Measurements from ENCODE around the gene HOMER2.
"Not testable (repeated sequence)": the region's sequence is repeated elsewhere in the genome, so short reads cannot be mapped to it uniquely, and the experiment has no call there.

Gene HOMER2

DNA sequence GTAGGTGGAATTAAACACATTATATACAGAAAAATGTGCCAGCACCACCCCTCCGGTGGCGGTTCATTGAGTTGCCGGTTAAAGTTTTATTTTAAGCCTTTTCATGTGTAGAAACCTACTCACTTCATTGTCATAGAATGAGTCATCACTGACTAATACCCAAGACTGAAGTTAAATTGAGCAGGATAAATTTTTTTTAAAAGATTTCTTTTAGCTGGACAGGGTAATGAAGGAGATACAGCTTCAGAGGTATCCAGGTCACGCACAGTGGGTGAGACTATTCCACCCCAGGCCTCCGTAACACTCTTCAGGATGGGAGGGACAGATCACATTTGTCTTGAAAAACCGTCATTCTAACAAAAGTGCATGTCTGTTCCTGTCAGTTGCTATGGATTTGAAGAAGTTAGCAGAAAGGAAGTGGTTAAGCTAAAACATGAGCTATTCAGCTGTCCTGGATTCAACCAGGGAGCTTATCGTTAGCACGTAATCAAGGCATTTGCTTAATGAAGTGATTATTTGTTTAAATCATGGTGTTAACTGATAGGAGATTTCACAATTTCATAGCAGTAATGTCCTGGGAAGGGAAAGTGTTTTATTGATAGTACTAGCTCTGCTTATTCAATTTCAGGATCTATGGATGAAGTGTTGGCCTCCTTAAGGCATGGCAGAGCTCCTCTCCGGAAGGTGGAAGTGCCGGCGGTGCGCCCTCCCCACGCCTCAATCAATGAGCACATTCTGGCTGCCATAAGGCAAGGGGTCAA is 119.7 kb downstream of the HOMER2 start:
- DNase-seq (ENCODE audit: low read depth in 3 of 3): peak in 2 of 3 experiments; percentile 18 to 45

DNA sequence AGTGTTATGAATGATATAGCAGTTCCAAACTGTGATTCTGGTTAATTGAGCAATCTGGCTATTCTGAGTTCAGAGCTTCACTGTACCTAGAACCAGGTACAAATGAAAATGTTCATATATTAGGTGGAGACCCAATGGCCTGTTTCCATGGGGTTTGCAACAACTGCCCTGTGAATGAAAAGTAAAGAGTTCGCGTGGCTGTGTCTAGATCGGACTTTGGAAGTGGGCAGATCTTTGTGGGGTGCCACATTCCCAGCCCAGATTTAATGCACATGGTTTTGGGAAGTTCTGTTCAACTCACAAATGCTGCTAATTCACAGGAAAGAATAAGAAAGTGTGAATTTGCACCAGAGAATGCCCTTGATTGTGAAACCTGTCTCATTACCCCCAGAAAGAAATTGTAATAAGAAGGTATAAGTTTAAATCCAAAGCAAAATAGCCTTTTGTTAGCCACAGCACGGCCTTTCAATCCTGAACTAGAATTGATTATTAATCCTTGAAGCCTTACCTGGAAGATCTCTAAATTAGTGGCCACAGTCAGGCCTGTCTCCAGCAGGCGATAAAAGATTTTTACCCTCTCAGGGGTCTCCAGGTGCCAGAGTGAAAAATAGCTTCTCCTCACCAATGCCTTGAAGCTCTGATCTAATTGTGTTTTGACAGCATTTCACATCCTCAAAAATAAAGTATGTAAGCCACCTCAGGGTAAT is 120.5 kb downstream of the HOMER2 start:
- no peak for DNase-seq (ENCODE audit: low read depth in 3 of 3)

DNA sequence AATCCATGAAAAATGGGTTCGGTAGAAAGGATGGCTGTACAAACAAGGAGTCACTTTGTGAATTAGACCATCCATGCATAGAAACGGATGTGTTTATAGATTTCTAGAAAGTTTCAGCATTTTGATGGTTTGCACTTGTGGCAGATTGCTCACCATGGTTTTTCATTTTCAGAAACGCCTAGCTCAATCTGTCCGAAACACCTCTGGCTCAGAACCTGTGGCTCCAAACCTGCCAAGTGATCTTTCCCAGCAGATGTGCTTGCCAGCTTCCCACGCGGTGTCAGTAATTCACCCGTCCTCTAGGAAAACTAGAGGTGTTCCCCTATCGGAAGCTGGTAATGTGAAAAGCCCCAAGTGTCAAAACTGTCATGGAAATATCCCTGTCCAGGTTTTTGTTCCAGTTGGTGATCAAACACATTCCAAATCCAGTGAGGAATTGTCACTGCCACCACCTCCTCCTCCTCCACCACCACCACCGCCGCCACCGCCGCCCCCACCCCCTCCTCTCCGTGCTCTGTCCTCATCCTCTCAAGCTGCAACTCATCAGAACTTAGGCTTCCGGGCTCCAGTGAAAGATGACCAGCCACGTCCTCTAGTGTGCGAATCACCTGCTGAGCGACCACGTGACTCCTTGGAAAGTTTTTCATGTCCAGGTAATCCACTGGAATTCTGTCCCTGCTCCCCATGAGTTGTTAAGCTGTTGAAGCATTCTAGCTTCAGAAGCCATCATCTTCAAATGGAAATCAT is 121.9 kb downstream of the HOMER2 start:
- DNase-seq (ENCODE audit: low read depth in 3 of 3): no peak

DNA sequence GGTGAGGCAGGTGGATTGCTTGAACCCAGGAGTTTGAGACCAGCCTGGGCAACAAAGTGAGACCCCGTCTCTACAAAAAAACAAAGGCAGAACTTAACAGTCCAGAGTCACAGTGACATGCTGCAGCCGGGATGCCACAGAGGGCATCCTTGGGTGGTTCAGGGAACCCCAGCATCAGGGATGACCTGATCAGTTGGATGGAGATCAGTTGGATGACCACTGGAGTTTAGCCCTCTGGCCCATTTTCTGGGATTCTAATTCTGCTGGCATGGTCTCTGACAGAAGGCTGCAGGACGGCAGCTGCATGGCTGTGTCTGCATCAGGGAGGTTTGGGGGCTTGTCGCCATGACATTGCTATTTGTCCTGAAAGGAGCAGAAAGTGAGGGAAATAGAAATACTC is 123.3 kb downstream of the HOMER2 start:
- DNase-seq (ENCODE audit: low read depth in 3 of 3): no peak

DNA sequence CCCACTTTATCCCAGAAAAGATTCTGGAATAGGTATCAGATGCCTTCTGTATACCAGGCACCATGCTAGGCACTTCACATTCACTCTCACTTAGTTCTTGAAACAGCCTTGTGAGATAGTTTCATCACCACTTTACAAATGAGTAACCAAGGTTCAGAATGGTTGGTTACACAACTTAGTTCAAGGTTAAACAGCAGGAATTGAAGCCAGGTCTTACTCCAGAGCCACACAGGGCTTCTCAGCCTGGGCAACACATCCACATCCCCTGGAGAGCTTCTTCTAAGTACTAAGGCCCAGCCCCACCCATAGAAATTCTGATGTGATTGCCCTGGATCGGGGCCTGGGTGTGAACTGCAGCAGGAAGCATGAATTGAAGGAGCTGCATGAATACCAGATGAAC is 124.4 kb downstream of the HOMER2 start:
- no peak for DNase-seq (ENCODE audit: low read depth in 3 of 3)

DNA sequence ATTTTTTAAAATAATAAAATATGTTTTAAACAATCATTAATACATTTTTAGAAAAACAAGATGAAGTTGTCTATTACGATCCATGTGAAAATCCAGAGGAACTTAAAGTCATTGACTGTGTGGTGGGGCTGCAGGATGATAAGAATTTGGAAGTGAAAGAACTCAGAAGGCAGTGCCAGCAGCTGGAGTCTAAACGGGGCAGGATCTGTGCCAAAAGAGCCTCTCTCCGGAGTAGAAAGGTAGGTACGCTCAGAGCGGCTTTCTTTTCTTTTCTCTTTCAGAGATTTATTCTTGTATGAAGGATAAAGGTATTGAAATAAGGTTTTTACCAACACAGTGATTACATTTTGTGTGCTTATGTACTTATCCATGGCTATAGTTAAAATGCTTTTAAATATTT is 129.5 kb downstream of the HOMER2 start:
- no peak for DNase-seq (ENCODE audit: low read depth in 3 of 3)

DNA sequence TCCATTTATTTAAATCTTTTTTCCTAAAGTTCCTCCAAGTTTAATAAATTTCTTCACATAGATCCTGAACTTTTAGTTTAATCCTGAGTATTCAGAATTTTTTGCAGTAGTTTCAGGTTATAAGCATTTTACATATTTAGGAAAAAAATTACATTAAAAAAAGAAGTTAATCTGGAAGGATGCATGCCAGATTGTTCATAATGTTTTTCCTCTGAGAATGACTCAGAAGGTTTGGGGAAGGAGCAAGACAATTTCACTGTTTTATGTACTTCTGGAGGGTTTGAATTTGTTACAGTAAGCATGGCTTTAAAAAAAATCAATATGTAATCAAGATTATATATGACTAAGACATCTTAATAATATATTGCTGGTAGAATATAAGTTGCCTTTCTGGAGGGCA is 130.7 kb downstream of the HOMER2 start:
- not testable (repeated sequence) for DNase-seq (ENCODE audit: low read depth in 3 of 3)

DNA sequence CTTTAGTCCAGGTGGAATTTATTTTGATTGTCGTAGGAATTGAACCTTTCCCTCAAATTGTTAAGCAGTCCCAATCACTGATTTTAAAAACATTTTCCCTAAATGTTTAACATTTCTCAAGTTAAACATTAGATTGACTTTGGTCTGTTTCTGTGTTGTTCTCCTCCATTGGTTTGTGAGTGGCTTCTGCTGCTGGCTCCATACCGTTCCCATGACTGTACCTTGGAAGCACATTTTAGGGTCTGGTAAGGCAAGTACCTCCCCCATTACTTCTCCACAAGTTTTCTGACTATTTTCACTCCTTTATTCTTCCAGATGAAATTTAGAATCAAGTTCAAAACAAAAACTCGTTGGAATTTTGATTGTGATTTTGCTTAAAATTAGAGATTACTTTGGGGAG is 131.1 kb downstream of the HOMER2 start:
- not testable (repeated sequence) for DNase-seq (ENCODE audit: low read depth in 3 of 3)

DNA sequence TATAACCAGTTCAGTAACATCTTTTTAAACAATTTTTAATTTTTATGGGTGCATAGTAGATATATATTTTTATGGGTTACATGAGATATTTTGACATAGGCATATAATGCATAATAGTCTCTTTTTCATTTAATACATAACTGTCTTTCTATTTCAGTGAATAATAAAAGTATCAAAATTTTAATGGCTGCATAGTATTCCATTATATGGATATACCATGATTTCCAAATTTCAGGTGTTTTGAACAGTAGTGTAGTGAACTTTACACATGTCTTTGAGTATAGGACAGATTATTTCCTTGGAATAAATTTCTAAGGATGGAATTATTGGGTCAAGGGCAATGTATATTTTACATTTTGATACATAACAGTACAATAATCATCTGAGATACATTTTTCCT is 132.4 kb downstream of the HOMER2 start:
- no peak for DNase-seq (ENCODE audit: low read depth in 3 of 3)

DNA sequence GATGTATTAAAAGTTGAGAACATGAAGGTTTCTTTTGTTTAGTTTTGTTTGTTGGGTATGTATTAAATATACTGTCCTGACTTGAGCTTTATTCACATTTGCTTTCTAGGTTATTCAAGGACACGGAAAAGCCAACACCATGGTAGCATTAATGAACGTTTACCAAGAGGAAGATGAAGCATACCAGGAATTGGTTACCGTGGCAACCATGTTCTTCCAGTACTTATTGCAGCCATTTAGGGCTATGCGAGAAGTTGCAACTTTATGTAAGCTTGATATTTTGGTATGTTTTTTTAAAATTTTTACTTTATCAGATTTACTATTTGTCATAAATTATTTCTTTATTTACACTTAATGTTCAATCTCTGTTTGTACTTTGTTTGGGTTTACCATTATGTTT is 139.5 kb downstream of the HOMER2 start:
- no peak for DNase-seq (ENCODE audit: low read depth in 3 of 3)

DNA sequence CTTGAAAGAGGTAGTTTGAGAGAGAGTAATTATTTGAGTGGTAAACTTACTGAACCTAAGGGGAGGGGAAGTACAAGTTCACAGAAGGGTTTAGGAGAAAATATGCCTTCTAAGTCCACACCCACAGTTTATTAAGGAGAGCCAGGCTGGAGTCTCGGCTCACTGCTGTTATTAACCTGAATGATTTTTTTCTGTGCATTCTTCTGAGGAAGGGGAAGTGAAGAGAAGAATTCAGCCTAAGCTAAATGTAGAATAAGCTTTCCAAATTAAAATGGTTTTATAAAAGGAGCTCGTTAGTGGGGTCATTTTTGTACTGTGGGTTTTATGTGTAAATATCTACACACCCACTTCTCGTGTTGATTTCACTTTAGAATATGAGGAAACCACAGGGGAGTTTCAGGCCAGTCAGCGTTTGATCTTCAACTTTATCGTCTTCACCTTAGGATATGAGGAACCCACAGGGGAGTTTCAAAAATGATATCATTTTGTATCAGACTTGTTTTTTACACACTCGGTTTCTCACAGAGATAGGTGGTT is 141.6 kb downstream of the HOMER2 start:
- DNase-seq (ENCODE audit: low read depth in 3 of 3): peak; percentile 22 to 35 (median 35)

DNA sequence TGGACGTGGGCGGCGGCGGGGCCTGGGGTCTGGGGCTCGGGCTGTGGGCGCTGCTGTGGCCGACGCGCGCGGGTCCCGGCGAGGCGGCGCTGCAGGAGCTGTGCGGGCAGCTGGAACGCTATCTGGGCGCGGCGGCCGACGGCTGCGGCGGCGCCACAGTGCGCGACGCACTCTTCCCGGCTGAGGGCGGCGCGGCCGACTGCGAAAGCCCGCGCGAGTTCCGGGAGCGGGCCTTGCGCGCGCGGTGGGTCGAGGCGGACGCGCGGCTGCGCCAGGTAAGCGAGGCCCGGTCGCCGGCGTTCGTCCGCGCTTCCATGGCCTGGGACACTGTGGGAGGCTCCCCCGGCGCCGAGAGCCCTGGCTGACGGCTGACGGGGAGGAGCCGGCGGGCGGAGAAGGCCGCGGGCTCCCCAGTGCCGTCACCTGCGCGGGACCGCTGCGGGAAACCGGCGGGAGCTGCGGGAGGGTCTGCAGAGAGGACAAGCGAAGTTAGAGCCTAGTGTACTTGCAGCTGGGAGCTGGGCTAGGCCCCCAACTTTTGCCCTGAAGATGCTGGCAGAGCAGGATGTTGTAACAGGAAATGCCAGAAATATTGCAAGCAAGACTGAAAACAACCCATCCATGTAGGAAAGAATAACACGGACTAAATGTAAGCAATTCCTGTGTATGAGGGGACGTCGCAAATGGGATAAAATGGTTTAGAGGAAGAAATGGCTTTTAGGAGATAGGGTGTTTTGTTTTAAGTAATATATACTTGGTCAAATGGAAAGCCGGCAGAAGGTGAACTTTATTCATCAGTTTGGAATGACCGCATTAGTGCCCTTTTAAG is 142.2 kb downstream of the HOMER2 start:
- peak in 2 of 3 experiments; percentile 8 to 21 for DNase-seq (ENCODE audit: low read depth in 3 of 3)

DNA sequence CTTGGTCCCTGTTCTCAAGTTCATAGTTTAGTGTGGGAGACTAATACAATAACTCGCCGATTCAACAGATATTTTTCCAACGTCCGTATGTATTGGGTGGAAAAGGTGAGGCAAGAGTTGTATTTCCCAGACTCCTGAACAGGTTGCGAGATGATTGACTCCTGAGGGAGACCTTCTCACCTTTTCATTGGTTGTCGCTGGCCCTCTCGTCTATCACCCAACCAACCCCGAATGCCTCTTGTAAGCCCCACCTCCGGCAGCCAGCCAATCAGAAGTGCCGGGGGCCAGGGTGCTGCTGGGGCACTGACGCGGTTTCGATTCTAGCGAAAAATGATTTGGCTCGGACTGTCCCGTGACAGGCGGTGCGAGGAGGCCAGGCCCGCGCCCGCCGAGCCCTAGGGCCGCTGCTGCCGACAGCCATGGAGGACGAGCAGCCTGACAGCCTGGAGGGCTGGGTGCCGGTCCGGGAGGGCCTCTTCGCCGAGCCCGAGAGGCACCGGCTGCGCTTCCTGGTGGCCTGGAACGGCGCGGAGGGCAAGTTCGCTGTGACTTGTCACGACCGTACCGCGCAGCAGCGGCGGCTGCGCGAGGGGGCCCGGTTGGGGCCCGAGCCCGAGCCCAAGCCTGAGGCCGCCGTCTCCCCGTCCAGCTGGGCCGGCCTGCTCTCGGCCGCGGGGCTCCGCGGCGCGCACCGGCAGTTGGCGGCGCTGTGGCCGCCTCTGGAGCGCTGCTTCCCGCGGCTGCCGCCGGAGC is 143.0 kb downstream of the HOMER2 start, which contains the start of gene WHAMM:
WHAMM (plus strand) TSS at position 321 of the 753 bp plus-strand sequence; CDS start at position 420, 99 bp downstream.
- DNase-seq (ENCODE audit: low read depth in 3 of 3): peak; percentile 84 to 94 (median 93)

DNA sequence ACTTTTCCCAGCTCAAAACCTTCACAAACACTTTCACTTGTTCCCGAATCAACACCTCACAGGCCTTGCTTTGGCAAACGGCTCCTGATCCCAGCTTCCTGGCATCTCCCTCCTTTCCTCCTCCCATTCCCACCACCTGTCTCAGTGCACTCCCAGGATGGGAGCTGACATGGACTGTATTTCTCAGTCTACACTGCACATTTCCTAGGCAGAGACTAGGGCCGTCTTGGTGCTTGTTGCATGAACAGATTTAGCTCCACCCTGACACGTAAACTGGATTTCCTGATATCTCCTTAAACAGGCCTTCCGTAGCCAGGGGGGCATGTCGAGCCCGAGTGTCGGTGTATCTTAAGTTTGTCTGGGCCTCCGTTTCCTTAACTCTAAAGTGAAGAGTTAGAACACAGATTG is 143.9 kb downstream of the HOMER2 start:
- no peak for DNase-seq (ENCODE audit: low read depth in 3 of 3)

DNA sequence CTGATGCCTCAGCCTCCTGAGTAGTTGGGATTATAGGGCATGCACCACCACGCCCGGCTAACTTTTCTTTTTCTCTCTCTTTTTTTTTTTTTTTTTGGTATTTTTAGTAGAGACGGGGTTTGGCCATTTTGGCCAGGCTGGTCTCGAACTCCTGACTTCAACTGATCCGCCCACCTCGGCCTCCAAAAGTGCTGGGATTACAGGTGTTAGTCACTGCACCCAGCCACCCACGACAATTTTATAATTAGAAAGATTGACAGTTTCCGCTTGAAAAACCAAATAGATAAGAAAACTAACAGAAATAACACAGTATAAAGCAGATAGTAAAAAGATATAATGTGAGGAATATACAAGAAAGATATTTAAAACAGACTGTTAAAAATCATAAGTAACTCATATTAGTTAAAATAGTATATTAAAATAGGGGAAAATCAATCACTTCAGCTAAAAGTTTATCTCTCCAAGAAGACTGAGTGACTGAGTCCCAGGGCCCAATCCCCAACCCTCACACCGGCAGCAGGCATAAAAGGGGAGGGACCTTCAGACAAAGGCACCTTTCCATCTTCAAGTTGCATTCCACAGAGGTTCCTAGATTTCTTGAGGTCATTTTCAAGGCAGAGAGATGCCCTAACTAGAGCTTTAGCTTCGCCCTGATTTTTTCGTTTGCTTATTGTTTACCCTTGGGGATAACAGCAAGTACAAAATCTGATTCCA is 144.4 kb downstream of the HOMER2 start:
- no peak for DNase-seq (ENCODE audit: low read depth in 3 of 3)

DNA sequence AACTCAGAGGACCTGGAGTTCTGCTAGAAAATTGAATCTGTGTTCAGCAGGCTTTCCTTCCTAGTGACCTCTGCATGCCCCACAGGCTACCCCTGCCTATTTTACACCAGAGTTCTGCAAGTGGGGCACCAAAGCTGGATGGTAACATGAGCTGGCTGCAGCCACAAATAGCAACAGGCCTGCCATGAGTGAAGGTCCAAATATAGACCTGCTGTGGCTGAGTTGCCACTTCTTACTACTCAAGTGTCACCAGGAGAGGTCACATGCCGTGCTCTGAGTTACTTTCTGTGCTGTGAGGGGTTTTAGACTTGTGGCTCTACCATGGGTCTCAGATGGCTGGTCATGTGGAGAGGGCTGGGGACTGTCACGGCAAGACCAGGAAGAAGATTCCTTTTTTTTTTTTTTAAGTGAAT is 146.5 kb downstream of the HOMER2 start, which contains the start of gene FSD2:
FSD2 (minus strand) TSS at position 76 of the 413 bp plus-strand sequence. CDS start 18,679 bp downstream, outside the sequence.
- DNase-seq (ENCODE audit: low read depth in 3 of 3): no peak

DNA sequence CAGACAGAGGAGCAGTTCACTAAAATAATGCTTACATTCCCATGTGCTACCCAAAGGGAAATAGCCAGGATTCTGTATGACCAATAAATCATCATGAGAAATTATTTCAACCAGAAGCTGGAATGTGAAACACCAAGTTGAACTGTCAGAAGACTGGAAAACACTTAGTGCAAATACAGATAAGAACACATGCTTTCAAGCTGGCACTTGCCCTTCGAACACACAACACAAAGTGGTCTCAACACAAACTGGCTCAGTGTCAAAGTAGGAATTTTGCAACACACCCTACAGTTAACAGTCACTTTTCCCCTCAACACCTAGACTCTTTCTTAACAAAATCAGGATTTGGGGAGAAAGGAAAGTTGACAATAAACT is 148.0 kb downstream of the HOMER2 start:
- DNase-seq (ENCODE audit: low read depth in 3 of 3): no peak

DNA sequence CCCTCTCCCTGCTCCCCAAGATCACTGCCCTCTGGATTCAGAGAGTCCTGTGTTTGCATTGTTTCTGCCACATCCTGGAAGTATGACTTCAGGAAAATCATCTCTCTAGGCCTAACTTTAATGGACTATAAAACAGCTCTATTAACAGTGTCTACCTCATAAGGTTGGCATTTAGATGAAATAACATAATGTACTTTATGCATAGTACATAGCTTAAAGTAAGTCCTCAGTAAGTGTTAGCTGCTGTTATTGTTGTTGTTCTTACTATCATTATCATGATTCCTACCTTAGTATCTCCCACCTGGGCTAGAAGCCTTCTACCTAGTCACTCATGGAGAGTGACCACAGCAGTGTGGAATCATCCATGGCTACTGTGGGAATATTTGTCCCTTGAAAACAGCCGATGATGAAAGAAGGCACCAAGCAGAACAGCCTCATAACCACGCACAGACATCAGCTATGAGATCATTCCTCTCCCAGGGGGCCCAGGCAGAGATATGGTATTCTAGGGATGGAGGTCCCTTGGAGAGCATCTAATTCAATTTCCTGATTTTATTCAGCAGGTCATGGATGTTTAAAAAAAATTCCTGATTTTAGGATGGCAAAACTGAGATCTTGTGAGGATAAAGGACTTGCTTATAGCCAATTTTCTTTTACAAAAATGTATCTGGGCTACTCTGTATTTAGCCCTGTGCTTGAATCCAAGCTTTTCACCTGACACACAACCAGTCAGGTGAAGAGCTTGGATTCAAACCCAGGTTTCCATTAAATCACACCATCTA is 148.5 kb downstream of the HOMER2 start:
- DNase-seq (ENCODE audit: low read depth in 3 of 3): no peak

DNA sequence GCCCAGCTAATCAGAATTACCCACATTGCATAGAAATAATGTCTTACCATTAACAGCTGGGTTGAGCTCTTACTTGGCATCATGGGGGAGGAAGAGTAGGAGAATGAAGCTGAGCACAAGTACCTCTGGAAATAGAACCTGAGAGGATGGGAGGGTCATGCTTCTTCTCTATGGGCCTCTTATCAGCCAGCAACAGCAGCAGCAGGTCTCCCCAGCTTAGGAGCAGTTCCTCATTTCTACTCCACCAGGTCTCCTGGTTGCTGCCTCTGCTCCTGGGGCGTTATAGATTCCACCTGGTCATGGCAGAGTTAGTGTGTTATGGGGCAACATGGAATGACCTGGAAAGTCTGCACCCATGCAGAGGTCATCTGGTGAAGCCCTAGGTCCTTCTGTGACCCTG is 150.0 kb downstream of the HOMER2 start:
- no peak for DNase-seq (ENCODE audit: low read depth in 3 of 3)

All from stimulated activated CD4-positive, alpha-beta T cell treated with anti-CD3 and anti-CD28 coated beads, TNF-alpha, amount 100 ng/mL, for 24 hours (primary cell).